AG04450 (cell line): ENCODE results near the gene TNFRSF6B. TPM values are rescaled to one million over a fixed set of nuclear protein-coding genes. Genes with fewer than 3 reads are reported as not detected.

Experiments
- CTCF ChIA-PET: fragments of 300-600, 350-600 bp; formaldehyde crosslinking; extraction: SDS; loops from one replicate; lab custom pipeline; 2022; ENCODE audit warnings: antibody characterized with exemption, inconsistent platforms; lab: Charles Lee
- POLR2A ChIA-PET: fragments of 350-600 bp; formaldehyde crosslinking; extraction: SDS; loops from one replicate; lab custom pipeline; 2021; ENCODE audit warnings: antibody characterized with exemption, inconsistent platforms; lab: Yijun Ruan, JAX
- DNase-seq: peaks from one replicate; pipeline ENCODE4 v3.0.0-alpha.2; 2011; ENCODE audit warnings: low read depth, low spot score
- H3K27ac ChIP-seq: one replicate; pipeline ENCODE4 v1.5.1; 2012; ENCODE audit warnings: low read depth, low read length, control low read depth
- H3K27me3 ChIP-seq: one replicate; pipeline ENCODE4 v1.6.0; 2012; ENCODE audit warnings: low read length; ENCODE audit not compliant: control insufficient read depth, insufficient read depth
- H3K4me3 ChIP-seq: 2 replicates; pipeline ENCODE4 v1.5.1; 2011; ENCODE audit warnings: mild to moderate bottlenecking, low read depth, low read length, control low read depth
- H3K9me3 ChIP-seq: 2 replicates; pipeline ENCODE4 v1.5.1; 2012; ENCODE audit warnings: low read length; ENCODE audit not compliant: control insufficient read depth, insufficient read depth
- polyA plus RNA-seq: library from polyadenylated mRNA; depleted of rRNA; stranded (reverse); fragments of >200 nt; gene quantifications from 2 replicates; pipeline ENCODE4 v1.2.3, GENCODE V29; 2011
- TF ChIP-seq, protein P1 (sequence below): IDR thresholded peaks from 2 replicates; pipeline ENCODE4 v1.5.1; 2011; ENCODE audit warnings: low read depth, low read length, control low read depth, inconsistent platforms

TNFRSF6B gene
- polyA plus RNA-seq, 1 experiment: 2.5 TPM

DNA sequence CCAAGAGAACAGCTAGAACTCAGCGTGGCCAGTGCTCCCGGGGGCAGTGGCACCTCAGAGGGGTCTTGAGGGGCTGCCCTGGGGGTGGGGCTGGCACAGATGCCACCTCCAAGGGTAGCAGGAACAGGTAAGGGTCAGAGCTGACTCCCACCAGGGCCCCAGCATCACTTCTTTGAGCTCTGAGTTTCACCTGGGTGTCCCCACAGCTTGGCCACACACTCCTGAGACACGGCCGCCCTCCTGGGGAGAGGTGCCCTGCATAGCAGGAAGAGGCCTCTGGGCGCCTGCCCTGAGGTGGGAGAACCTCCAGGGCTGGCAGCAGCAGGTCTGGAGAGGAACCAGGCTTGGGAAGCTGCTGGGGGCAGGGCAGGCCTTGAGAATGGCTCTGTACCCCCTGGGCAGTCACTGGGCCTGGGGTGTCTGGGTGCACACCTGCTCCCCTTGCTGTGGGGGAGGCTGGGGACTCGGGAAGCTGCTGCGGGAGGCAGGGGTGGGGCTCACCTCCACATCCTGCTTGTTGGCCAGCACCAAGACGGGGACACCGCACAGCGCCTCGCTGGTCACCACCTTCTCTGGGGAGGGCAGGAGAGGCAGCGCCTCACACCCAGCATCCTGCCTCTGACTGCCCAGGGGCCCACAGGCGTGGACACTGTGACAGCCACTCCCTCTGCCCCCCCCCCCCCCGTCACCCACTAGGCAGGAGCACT lies 5.0 kb downstream of the TNFRSF6B start:
- Histone ChIP-seq H3K4me3 (no peak overlapping the region), H3K27ac (no peak overlapping the region), H3K9me3 (no peaks in the 10 kb centered on the region; the same call in 1 of the 2 replicates), H3K27me3 (no peaks in the 10 kb centered on the region)
- ChIA-PET POLR2A (interaction anchor here (0.9 kb wide), 1 partner anchor 39 kb away, joined by 3 read pairs; no protein-coding TSS in a partner anchor), CTCF (no interaction called here)
- TF ChIP-seq, protein P1, sequence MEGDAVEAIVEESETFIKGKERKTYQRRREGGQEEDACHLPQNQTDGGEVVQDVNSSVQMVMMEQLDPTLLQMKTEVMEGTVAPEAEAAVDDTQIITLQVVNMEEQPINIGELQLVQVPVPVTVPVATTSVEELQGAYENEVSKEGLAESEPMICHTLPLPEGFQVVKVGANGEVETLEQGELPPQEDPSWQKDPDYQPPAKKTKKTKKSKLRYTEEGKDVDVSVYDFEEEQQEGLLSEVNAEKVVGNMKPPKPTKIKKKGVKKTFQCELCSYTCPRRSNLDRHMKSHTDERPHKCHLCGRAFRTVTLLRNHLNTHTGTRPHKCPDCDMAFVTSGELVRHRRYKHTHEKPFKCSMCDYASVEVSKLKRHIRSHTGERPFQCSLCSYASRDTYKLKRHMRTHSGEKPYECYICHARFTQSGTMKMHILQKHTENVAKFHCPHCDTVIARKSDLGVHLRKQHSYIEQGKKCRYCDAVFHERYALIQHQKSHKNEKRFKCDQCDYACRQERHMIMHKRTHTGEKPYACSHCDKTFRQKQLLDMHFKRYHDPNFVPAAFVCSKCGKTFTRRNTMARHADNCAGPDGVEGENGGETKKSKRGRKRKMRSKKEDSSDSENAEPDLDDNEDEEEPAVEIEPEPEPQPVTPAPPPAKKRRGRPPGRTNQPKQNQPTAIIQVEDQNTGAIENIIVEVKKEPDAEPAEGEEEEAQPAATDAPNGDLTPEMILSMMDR: no peak
- no peak for DNase-seq

DNA sequence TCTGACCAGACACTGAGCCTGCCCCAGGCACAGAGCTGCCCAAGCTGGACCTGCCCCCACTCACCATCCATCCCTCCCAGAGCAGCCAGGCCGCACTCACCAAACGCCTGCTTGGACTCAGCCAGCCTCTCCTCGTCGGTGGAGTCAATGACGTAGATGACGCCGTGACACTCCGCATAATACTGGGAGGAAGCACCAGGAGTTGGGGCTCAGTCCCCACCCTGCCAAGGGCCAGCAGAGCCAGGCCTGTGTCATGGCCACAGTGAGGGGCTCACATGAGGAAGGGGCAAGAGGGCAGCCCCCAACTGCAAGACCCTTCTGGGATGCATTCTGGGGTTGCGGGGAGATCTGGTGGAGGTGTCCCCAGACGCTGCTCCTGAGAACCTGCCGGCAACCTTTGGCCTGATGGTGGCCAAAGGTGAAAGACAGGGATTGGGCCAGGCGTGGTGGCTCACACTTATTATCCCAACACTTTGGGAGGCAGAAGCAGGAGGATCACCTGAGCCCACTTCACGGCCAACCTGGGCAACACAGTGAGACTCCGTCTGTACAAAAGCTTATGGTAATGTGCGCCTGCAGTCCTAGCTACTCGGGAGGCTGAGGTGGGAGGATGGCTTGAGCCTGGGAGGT lies 5.7 kb downstream of the TNFRSF6B start:
- POLR2A ChIA-PET: no interaction called here
- no peak overlapping the region for H3K4me3 ChIP-seq
- TF ChIP-seq, protein P1: no peak
- DNase-seq: no peak
- no peaks in the 10 kb centered on the region; the same call in 1 of the 2 replicates for H3K9me3 ChIP-seq
- CTCF ChIA-PET: no interaction called here
- no peak overlapping the region for H3K27ac ChIP-seq
- H3K27me3 ChIP-seq: no peaks in the 10 kb centered on the region

DNA sequence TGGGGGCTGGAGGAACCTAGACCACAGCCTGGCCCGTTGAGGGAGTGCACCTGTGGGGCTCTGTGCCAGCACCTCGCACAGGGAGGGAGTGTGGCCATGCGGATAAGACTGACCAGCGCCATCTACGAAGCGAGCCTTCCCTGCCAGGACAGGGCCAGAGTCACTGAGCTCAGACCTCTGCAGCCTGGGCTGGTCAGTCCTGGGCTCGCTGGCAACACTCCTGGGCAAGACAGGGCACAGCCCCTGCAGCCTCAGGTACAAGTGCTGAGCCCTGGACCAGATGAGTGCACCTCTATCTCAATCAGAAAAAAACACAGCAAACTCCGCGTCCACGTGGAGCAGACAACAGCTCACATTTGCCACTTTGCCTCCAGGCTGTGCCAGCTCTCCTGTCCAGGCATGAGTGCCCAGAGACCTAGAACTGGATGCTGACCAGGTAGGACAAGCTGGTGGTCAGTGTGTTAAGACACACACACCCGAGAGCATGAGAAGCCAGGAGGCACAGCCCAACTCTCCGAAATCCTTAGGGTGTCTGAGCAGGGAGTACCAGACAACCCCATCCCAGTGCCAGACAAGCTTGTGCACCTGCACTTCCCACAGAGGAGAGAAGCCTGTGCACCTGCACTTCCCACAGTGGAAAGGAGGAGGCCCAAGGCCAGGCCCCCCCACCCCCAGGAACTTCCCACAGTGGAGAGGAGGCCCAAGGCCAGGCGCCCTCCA lies 6.5 kb downstream of the TNFRSF6B start:
- Histone ChIP-seq H3K27ac (no peak overlapping the region), H3K9me3 (no peaks in the 10 kb centered on the region; the same call in 1 of the 2 replicates), H3K4me3 (no peak overlapping the region), H3K27me3 (no peaks in the 10 kb centered on the region)
- ChIA-PET POLR2A (no interaction called here), CTCF (no interaction called here)
- DNase-seq: no peak
- TF ChIP-seq, protein P1: no peak

- Histone ChIP-seq H3K27ac (no peak overlapping the region), H3K4me3 (no peak overlapping the region), H3K9me3 (no peaks in the 10 kb centered on the region; the same call in 1 of the 2 replicates), H3K27me3 (no peaks in the 10 kb centered on the region)
- TF ChIP-seq, protein P1: no peak
- ChIA-PET POLR2A (no interaction called here), CTCF (no interaction called here)
- DNase-seq: no peak
Measured at GRCh38 chr20:63703471-63703975, 7.1 kb downstream of the TNFRSF6B start.
